NOMO-1 treated with dmso at 0.1 percent for 144 hours (cell line): Measurements from ENCODE around the gene LOXHD1.

Source experiments
- DNase-seq: peaks from one replicate; lab custom pipeline; 2025; ENCODE audit not compliant: unreplicated experiment; lab: John Stamatoyannopoulos, UW

The LOXHD1 gene

DNA sequence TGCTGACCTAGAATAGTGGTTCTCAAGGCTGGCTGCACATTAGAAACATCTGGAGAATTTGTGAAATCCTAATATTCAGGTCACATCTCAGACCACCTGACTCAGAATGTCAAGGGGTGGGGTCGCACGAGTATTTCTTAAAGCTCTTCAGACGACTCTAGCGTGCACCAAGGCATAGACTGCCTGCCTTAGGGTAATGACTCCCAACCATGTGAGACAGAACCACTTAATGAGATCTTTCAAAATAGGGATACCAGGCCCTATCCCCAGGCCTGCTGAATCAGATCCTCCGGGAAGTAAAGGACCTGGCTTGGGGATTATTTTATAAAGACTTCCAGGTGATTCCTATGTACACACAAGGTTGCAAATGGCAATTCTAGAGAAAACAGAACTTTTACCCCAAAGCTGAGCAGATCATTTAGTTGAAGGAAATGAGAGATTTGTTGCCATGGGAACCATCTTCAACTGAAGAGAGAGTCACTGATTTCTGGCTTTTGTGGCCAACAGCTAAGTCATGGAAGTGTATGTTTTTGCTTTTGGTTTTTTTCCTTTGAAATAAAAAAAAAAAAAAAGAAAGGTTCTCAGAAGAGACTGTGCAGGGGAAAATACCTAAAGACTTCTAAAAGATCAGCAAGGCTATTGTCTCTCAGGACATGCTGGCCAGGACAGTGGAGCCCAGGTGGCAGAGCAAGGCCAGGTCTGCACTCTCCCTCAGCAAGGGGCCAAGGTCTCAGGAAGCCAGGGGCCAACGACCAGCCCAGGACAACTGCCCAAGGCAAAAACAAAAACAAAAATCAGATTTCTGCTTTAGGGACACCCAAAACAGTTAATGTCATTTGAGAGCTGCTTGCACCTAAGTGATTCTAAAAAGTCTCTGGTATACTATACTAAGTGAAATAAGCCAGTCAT is 15.3 kb upstream of the LOXHD1 start:
- DNase-seq, result no peak

DNA sequence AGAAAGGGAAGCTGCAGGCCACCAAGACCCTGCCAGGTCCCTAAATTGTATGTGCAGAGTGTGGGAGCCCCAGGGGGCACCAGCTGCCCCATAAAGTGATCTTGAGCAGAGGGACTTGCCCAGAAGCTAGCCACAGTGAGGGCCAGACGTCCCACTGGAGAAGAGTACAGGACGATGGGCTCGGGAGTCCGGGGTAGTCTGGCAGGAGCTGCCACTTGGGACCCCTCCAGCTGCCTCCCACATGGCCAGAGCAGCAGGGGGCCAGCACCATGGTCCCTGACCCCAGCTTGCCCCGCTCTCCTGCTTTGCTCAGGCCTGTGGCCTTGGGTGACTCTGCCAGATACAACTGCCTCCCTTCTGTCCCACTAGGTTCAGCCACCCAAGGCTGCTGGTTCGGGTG is 11.7 kb upstream of the LOXHD1 start:
- DNase-seq, result no peak

DNA sequence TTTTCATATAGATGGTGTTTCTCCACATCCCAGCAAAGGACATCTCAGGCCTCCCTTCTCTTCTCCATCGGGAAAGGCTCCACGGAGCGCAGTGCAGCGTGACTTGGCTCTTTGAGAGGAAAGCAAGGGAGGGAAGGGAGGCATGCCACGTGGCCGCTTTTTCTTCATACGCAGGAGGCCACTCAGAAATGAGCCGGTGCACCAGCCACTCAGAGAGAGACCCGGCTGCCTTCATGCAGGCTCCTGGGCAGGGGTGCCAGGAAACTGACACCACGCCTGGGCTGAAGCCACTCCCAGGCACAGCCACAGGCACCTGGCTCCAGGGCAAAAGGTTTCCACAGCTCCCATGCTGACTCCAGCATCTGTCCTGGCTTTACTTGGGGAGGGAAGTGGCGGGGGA is 11.1 kb upstream of the LOXHD1 start:
- DNase-seq, result no peak

DNA sequence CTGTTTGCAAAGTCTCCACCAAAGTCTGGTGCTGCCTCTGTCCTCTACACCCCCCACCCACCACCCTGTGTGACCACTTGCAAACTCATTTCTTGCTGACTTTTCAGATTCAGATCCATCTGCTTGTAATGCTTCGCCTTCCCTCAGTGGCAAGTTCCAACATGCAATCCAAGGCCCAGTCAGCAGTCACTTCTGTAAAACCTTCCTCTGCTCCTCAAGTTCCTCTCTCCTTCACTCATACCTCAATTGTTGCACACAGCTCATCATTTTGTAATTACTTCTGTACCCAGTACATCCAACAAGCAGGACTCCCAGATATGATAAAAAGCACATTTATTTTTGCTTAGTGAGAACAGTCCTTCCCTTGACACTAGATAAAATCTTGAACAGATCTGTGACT is 6.5 kb upstream of the LOXHD1 start:
- DNase-seq, result peak; percentile 4

DNA sequence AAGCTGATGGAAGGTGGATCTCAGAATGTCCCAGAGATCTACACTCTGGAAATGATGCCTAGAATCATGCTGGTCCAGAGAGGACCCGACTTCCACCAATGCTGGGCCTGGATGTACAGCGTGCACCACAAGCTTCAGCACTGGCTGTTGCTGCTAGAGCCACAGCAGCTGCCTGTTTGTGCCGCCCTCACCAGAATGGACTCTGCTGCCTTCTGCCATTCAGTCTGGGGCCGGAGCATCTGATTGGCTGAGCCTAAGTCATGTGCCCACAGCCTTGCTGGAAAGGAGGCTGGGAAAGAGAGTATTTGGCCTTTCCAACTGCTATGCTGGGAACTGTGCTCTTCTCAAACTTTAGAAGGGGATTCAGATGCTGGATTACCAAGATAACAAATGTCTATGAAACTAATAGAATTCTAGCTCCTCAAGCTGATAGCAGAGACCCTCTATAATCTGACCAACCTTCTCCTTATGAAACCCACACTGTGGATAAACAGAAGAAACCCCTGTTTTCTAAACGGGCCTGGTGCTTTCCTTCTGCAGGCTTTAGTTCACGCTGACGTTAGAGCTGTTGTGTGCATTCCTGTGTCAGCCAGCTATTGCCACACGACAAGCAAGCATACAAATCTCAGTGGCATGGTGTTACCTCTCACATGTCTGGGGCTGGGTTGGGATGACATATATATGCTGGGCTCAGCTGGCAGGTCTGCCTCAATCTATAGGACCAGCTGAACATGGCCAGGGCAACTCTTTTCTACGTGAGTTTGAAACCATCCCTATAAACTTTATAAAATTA is 4.1 kb upstream of the LOXHD1 start:
- DNase-seq, result no peak

DNA sequence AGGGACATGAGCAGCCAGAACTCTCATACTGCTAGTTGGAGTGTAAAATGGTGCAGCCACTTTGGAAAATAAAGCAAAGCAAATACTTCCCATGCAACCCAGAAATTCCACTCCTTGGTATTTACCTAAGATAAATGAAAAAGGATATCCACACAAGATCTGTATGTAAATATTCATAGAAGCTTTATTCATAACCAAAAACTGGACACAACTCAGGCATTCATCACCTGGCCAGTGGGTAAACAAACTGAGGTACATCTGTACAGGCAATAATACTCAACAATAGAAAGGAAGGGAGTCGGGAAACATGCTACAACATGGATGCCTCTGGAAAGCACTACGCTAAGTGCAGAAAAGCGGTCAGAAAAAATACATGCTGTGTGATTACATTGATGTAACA is 2.5 kb upstream of the LOXHD1 start:
- DNase-seq, result no peak

DNA sequence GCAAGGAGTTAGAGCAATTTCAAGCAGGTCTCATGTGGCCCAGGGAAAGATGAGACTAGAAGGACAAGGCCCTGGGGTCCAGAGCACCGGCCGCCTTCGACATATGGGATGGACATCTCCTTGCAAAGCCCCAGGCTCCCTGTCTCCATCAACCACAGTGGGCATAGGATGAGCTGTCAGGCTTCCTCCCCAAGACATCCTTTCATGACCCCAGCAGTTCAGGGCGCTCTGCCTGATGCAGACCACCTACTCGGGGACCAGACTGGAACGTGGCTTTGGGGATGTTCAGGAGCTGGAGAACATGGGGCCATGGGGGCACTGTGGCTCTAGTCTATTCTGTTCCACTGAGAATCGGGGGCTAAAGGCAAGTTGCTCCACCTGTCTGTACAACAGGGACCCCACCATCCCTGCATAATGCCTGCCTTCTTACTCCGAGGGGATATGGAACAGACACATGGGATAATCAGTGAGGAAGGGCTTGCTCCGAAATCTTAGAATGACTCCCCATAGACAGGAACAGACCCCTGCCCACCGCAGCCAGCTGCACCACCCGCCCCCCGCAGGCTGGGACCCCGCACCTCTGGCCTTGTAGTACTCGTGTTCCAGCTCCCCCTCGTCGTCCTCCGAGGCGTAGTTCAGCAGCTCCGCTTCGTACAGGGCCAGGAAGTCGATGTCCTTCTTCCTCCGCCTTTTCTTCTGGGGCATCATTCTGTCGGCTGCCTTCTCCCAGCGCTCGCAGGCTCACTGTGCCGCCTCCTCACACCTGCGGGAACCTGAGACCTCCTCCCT is 500 bp downstream of the LOXHD1 start:
- no peak for DNase-seq

DNA sequence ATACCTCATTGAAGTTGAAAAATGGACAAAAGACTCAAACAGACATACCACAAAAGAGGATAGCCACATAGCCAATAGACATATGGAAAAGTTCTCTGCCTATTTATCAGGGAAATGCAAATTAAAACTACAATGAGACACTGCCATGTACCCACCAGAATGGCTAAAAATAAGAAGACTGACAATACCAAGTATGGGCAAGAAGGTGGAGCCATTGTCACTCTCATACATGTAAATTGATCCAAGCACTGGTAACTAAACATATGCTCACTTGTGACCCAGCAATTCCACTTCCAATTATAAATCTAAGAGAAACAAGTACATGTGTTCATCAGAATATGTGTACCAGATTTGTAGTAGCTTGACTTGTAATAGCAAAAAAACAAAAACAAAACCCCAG is 4.6 kb downstream of the LOXHD1 start:
- no peak for DNase-seq

DNA sequence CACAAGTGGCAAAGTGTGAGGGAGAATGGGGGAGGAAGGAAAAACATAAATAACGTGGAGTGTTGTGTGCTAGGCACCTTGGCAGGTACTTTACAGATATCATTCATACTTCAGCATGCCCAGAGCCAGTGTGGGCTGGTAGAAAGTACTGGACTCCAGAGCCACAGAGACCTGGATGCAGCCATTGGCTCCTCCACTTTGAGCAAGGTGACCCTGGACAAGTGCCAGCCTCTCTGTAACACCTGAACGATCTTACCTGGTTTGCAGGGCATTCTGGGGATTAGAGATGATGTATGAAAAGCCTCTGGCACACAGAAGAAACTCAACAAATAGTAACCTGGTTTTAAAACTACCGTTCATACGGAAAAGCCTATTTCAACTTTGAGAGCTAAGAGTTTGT is 6.3 kb downstream of the LOXHD1 start:
- DNase-seq, result no peak

DNA sequence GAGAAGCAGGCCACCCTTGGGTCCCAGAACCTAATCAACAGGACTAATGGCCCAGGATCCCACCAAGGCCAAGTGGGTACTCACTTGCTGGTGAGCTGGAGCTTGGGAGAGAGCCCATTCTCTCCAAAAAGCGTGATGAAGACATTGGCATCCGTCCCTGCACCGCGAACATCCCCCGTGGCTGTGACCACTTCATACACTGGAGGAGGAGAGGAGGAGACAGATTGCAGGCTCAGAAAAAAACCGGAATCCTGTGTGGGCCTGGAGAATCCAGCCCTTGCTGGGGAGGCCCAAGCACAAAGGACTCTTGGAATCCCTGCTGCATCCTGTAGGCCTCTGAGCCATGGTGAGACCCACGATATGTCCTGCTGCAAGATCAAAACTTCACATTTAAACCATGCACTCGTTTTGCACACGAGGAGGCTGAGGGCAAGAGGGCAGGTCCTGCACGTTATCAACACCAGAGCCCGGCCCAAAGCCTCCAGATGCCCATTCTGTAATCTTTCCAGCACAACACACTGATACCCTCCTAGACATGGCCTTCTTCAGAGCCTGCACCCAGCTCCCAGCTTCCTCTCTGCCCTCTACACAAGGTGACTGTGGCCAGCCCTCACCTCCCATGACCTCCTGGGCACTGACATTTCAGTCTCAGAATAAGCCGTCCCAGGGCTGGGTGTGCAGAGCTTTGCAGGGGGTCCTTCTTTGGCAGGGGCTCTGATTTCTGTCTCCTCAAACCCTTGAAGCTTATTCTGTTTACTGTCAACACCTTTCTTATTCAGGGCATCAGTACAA is 7.8 kb downstream of the LOXHD1 start:
- DNase-seq, result no peak

DNA sequence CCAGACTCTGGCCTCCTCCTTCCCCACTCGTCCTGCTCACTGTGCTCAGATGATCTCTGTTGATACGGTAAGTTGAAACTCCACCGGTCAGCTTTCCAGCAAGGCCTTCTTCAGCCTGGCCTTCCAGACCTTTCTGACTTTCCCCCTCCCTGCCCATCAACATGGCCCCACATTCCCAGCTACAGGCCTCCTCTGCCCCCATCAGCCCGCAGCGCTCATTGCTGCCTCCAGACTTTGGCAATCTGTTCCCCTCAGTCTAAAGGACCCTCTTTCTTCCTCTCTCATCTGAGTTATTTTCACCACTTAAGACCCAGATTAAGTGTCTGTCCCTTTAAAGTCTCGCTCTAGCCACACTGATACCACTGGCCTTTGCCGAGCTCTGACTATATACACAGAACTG is 10.6 kb downstream of the LOXHD1 start:
- DNase-seq, result no peak

DNA sequence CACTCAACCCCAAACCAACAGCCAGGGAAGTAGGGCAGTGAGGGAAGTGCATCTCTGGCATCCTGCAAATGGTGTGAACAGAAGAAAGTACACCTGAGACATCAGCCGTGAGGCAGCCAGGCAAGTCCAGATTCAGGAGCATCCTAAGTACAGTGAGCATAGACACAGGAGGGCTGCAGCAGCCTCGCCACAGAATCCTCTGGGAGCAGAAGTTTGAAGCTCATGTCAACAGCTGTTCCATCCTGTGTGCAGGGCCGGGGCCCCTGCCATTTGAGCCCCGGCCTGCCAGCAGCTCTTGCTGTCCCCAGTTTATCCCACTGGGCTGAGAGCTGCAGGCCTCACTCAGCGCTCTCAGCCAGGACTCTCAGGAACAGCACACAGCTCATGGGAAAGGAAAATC is 14.5 kb downstream of the LOXHD1 start:
- DNase-seq, result no peak

DNA sequence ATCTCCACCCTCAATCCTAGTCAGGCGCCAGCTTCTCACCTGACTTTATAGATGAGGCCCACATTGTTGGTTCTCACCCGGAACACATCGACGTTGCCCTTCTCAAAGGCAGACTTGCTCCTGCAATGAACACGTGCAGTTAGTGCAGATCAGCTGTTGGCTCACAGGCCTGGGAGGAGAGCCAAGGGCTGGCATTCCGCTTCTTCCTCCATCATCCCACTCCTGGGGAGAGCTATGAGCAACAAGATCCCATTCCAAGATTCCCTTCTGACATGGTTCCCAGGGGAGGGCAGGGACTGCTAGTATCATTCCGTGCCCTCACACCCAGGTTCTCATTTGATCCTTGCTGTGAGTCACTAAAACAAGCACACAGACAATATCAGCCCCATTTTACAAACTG is 15.1 kb downstream of the LOXHD1 start:
- no peak for DNase-seq

DNA sequence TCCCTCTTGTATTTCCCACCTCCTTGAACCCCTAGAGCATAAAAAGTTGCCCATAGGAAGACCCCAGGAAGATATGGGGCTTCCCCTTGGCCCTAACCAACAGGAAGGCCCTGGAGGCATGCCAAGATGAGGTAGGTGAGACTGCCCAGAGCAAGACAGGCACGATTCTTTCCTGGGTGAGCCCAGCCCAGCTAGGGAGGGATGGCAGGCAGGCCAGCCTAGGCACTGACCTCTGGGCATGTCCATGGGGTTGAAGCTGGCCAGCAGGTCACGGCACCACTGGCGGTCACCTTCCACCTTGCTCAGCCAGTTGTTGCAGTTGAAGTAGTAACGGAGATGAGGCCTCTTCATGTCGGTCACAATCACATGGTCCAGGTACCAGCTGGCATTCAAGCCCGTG is 17.6 kb downstream of the LOXHD1 start:
- DNase-seq, result no peak

DNA sequence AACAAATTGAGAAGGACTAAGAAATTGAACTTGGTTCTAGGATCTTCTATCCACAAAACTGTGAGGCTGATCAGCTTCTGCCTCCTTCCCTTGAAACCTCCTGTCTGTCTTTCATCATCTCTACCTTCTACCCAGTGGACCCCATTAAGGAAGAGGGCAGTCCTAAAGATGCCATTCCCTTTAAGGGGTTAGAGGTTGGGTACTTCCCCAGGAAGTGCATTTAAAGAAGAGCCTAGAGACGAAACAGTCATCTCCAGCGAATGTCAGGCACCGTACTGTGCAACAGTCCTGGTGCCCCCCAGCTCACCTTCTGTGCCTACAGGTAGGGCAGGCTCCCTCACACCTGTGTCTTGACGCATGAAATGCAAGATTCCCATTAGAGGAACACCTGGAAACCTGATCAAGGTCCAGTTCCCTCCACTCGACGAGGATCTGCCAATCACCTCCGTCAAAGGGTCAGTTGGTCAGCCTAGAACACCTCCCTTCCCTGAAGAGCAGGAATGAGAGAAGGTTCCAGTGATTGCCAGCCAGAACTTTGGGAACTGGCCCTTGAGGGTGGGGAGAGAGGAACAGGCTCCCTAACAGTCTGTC is 20.9 kb downstream of the LOXHD1 start:
- no peak for DNase-seq

DNA sequence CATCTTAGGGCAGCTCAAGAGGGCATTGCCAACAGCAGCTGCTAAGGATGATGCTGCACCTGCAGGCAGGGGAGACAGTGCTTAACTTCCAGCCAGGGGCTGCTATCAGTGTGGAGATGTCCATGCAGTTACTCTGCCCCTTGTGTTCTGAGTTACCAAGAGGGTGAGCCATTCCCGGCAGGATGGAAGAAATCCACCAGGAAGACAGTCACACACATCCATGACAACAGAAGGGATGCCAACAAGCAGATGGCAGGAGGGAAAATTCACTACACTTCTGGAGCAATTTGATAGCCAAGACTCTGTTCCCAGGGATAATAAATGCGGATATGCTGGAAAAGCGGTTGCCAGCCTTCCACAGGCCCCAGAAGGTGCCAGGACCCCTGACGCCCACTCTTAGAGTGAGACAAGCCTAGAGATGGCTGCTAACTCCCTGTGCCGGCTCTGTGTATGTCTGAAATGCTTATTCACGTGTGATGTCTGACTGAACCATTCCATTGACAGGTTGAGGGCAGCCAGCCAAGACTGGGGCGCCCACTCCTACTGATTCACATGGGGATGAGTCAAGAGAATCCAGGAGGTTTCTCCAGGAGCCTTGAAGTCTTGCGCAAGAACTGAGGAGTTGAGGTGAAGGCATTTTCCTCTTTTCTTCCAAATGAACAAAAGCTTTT is 24.5 kb downstream of the LOXHD1 start:
- no peak for DNase-seq

DNA sequence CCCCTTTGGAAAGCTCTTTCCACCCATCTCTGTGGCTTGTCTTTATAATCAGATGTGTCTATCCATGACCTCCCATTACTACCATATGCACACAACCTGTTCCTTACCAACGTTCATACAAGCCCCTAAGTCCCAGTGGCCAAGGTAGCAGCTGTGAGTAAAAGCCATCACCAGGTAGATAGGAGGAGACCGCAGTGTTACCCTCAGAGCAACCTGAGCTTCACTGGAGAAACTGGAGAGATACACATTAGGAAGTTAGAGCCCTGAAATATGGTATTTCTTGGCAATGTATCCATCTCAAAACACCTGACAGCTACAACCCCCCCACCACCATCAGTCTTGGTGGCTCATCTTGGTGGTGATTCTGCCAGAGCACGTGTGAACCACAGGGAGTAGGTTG is 26.0 kb downstream of the LOXHD1 start:
- no peak for DNase-seq

DNA sequence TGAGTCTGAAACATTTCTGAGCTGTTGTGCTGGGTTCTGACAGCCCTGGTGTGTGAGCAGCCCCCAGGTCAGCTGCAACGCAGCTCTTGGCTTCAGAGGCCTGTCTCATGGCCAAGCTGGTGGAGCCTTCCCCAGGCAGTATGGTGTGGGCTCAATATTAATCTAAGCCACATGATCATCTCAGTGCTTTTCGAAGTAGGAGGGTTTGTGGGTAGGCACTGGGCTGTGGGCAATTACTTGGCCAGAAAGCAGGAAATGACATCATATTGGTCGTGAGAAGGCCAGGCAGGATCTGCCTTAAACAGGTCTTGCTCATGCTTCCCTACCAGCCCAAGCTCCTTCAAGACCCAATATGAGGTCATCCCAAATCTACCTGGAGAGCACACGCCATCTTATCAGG is 26.9 kb downstream of the LOXHD1 start:
- DNase-seq, result no peak

DNA sequence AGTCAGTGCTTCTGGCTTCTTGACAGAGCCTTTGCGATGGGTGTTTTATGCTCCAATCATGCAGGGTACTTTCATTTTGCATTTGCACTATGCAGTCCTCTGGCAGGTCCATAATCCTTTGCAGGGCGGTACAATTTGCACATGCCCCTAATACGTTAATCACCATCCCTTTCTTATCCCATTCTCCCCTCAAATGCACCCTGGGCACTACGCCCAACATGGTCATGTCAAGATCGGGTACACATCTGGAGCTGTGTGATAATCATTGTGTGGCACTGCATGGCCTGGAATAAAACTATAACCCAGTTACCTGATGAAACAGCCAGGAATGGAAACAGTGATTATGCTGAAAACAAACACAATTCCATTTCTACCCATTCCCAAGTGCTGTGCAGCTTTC is 27.7 kb downstream of the LOXHD1 start:
- DNase-seq, result no peak

DNA sequence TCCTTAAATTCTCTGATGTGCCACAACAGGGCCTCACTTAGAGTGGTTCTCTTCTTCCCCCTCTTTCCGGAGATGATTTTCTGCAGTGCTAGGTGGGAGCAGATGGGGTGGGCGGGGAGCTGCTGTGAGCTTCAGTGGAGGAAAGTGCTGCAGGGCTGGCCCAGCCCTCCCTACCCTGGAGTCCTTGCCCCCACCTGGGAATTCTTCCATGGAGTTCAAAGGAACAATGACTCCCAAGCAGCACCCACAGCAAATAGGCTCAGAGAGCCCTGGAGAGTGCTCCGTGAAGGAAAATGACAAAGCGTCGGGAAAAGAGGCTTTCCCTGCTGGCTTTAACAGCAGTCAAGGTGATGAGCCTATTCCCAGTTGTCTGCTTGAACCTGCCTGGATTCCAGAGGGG is 28.8 kb downstream of the LOXHD1 start:
- DNase-seq, result no peak
